Natural killer cell (primary cell): ENCODE data around the gene MAML3. TPM values are rescaled to one million over a fixed set of nuclear protein-coding genes. Genes with fewer than 3 reads are reported as not detected.

Source experiments
- ATAC-seq, 3 donors: fragments of 150-1000 bp in 2 of 3; fragments of 200-7000 bp in 1 of 3; cut with Tn5 transposase; 1 replicate in 1 of 3; 2 replicates in 2 of 3; pipeline ENCODE4 v1.10.0; 2021; ENCODE audit warnings: mild to moderate bottlenecking in 2 of 3, moderate library complexity in 2 of 3
- DNase-seq, 2 donors: peaks; one replicate each; pipeline versions ENCODE4 v3.0.0 to v3.0.0-alpha.2; 2013 to 2021; ENCODE audit warnings: mixed read lengths in 1 of 2
- H3K27ac ChIP-seq: one replicate; pipeline ENCODE4 v1.5.1; 2013; ENCODE audit warnings: mild to moderate bottlenecking, low read length
- H3K27me3 ChIP-seq: one replicate; pipeline ENCODE4 v1.6.1; 2013; ENCODE audit warnings: low read length; ENCODE audit not compliant: control insufficient read depth, insufficient read depth
- H3K36me3 ChIP-seq: one replicate; pipeline ENCODE4 v1.6.1; 2013; ENCODE audit warnings: low read length; ENCODE audit not compliant: control insufficient read depth, insufficient read depth
- H3K4me1 ChIP-seq: one replicate; pipeline ENCODE4 v1.6.1; 2013; ENCODE audit warnings: low read length; ENCODE audit not compliant: control insufficient read depth, insufficient read depth
- H3K4me3 ChIP-seq: one replicate; pipeline ENCODE4 v1.5.1; 2013; ENCODE audit warnings: low read length
- H3K9me3 ChIP-seq: one replicate; pipeline ENCODE4 v1.6.1; 2013; ENCODE audit warnings: low read length; ENCODE audit not compliant: control insufficient read depth, insufficient read depth
- H3K27ac Mint-ChIP-seq, 2 donors: one replicate each; pipeline ENCODE4 v1.8.0; 2022; ENCODE audit warnings: mild to moderate bottlenecking in 2 of 2, mixed read lengths in 2 of 2, moderate library complexity in 1 of 2
- H3K27me3 Mint-ChIP-seq, 2 donors: one replicate each; pipeline ENCODE4 v1.8.0; 2022; ENCODE audit warnings: low read depth in 2 of 2, mixed read lengths in 2 of 2
- H3K36me3 Mint-ChIP-seq: one replicate; pipeline ENCODE4 v1.8.0; 2022; ENCODE audit warnings: mixed read lengths
- H3K4me1 Mint-ChIP-seq, 2 donors: one replicate each; pipeline ENCODE4 v1.8.0; 2022; ENCODE audit warnings: mixed read lengths in 2 of 2
- H3K4me3 Mint-ChIP-seq: one replicate; pipeline ENCODE4 v1.8.0; 2022; ENCODE audit warnings: mild to moderate bottlenecking, moderate library complexity, mixed read lengths
- H3K9me3 Mint-ChIP-seq, 2 donors: one replicate each; pipeline ENCODE4 v1.8.0; 2022; ENCODE audit warnings: mixed read lengths in 2 of 2
- WGBS: methylation state at CpG from one replicate; pipeline ENCODE4 v1.1.7; 2013; ENCODE audit warnings: missing lambda C conversion rate; ENCODE audit not compliant: insufficient coverage; 5-methylcytosine and 5-hydroxymethylcytosine counted together
- intact Hi-C: fragments of 100-400 bp; cut with micrococcal nuclease; formaldehyde crosslinking; loops from one replicate; pipeline ENCODE4 v1.14.2; 2022
- total RNA-seq, 4 donors: library from RNA; stranded (reverse); fragments of 120-200 nt in 1 of 4; gene quantifications; one replicate each; pipeline versions ENCODE4 v1.2.3 to v1.2.4, GENCODE V29; 2013 to 2022
- TF ChIP-seq, protein P1 (sequence below): fragments of 200-600 bp; IDR thresholded peaks from one replicate; pipeline ENCODE4 v1.8.0; 2022; ENCODE audit warnings: antibody characterized with exemption

MAML3 gene
- total RNA-seq, 3 donors from 2014 or later (not counting 1 experiment from before 2014, with no cell fraction given) = 1.7 to 5.6 (median 2.8) TPM

DNA sequence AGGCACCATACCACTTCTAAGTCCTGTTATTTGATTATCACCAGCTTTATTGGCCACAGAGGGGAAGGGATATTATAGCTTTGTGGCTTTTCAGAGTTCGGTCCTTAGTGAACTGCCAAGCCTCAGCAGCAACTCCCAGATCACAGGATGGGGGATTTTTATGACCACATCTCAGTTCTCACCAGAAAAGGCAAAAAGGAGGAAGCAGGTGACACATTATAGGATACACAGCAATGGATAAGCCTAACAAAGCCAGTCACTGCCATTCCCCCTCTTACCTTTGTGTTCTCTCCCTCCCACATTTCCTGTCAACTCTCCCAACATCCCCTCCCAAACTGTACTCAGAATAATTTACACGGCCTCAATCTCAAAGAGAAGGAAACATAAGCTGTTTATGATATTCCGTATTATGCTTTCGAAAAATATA is 345.6 kb downstream of the MAML3 start:
- Mint-ChIP-seq H3K4me1 (peaks cover 15 to 25% of the 10 kb centered on the region in 2 donors), H3K4me3 (no peak overlapping the region), H3K27ac (peak overlapping the region in 1 of 2 donors; percentile 77), H3K9me3 (no peaks in the 10 kb centered on the region), H3K27me3 (peaks cover 2 to 3% of the 10 kb centered on the region in 2 donors), H3K36me3 (no peaks in the 10 kb centered on the region)
- DNase-seq (no peak), ATAC-seq (no peak)
- intact Hi-C loops = no loop called here
- no peaks in the 10 kb centered on the region for H3K36me3 ChIP-seq
- 50% methylated on average over 4 of the region's 4 CpGs for WGBS
- peaks cover 3% of the 10 kb centered on the region for H3K9me3 ChIP-seq
- no peaks in the 10 kb centered on the region for H3K27me3 ChIP-seq
- no peak overlapping the region for H3K4me3 ChIP-seq
- H3K27ac ChIP-seq = no peak overlapping the region
- peaks cover 26% of the 10 kb centered on the region for H3K4me1 ChIP-seq
- TF ChIP-seq, protein P1, sequence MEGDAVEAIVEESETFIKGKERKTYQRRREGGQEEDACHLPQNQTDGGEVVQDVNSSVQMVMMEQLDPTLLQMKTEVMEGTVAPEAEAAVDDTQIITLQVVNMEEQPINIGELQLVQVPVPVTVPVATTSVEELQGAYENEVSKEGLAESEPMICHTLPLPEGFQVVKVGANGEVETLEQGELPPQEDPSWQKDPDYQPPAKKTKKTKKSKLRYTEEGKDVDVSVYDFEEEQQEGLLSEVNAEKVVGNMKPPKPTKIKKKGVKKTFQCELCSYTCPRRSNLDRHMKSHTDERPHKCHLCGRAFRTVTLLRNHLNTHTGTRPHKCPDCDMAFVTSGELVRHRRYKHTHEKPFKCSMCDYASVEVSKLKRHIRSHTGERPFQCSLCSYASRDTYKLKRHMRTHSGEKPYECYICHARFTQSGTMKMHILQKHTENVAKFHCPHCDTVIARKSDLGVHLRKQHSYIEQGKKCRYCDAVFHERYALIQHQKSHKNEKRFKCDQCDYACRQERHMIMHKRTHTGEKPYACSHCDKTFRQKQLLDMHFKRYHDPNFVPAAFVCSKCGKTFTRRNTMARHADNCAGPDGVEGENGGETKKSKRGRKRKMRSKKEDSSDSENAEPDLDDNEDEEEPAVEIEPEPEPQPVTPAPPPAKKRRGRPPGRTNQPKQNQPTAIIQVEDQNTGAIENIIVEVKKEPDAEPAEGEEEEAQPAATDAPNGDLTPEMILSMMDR = no peak

DNA sequence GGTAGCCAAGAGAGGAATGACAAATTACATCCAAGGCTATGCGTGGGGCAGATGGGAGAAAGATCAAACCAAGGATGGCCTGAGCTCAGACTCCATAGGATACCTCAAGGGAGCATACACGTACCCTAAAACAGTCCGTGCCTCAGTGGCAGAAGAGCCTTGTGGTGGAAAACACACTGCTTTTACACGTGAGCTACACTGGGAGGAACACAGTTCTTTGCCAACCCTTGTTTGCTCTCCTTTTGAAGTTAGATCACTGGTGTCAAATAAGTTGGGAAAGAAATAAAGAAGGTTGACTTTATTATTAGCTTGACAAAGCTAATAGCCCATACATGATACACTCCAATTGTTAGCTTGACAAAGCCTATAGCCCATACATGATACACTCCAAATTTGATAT is 346.5 kb downstream of the MAML3 start:
- no peak for ATAC-seq
- intact Hi-C loops = no loop called here
- H3K4me3 ChIP-seq = no peak overlapping the region

DNA sequence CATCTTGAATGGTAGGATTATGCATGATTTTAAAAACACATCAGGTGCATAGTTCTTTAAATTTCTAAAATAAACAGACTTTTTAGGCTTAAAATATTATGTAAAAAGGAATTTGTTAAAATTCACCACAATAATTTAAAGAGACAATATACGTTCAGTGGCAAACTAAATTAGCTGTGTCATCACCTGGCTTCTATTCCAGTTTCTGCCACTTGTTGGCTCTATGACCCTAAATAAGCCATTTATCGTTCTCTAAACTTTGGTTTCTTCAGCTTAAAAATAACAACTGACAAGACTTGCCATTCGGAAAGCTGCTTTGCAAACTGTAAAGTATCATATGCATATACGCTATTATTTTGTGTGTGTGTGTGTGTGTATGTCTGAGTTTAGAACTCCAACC is 347.1 kb downstream of the MAML3 start:
- intact Hi-C loops = no loop called here

More for the DNA sequence above, 346.5 kb downstream of the MAML3 start:
- 90% methylated on average over 4 of the region's 4 CpGs for WGBS
- no peak for DNase-seq
- Mint-ChIP-seq H3K9me3 (no peaks in the 10 kb centered on the region), H3K4me3 (no peak overlapping the region), H3K27ac (no peak overlapping the region), H3K4me1 (peaks cover 15 to 30% of the 10 kb centered on the region in 2 donors), H3K27me3 (peaks cover 0 to 2% of the 10 kb centered on the region in 2 donors), H3K36me3 (no peaks in the 10 kb centered on the region)
- no peaks in the 10 kb centered on the region for H3K36me3 ChIP-seq
- TF ChIP-seq, protein P1 = no peak
- H3K4me1 ChIP-seq = peaks cover 26% of the 10 kb centered on the region
- H3K27me3 ChIP-seq = no peaks in the 10 kb centered on the region
- peaks cover 3% of the 10 kb centered on the region for H3K9me3 ChIP-seq
- H3K27ac ChIP-seq = no peak overlapping the region

More for the DNA sequence above, 347.1 kb downstream of the MAML3 start:
- WGBS = 45% methylated on average over 2 of the region's 4 CpGs
- Histone ChIP-seq H3K4me1 (peaks cover 26% of the 10 kb centered on the region), H3K9me3 (peaks cover 3% of the 10 kb centered on the region), H3K36me3 (no peaks in the 10 kb centered on the region), H3K27ac (no peak overlapping the region), H3K4me3 (no peak overlapping the region), H3K27me3 (no peaks in the 10 kb centered on the region)
- DNase-seq = no peak
- Mint-ChIP-seq H3K36me3 (no peaks in the 10 kb centered on the region), H3K4me3 (no peak overlapping the region), H3K27ac (no peak overlapping the region), H3K9me3 (no peaks in the 10 kb centered on the region), H3K27me3 (peaks cover 0 to 2% of the 10 kb centered on the region in 2 donors), H3K4me1 (peaks cover 15 to 30% of the 10 kb centered on the region in 2 donors)
- TF ChIP-seq, protein P1 = no peak
- no peak for ATAC-seq
